Esophagus squamous epithelium (tissue), 5 donors: Measurements from ENCODE around the gene FXYD5. TPM values are rescaled to one million over a fixed set of nuclear protein-coding genes. Genes with fewer than 3 reads are reported as not detected.

Experiments used
- DNase-seq: peaks from one replicate; lab custom pipeline; 2025; lab: John Stamatoyannopoulos, UW
- H3K27ac ChIP-seq, 4 donors: fragments of 200-600 bp; sonication (generic); one replicate each; pipeline ENCODE4 v1.5.1; 2016 to 2019; ENCODE audit warnings: mild to moderate bottlenecking in 1 of 4
- H3K27me3 ChIP-seq, 4 donors: fragments of 200-600 bp; sonication (generic); 1 replicate in 3 of 4; 2 replicates in 1 of 4; pipeline versions ENCODE4 v1.5.1 to v1.6.0; 2017 to 2021; ENCODE audit warnings: antibody characterized with exemption in 1 of 4
- H3K36me3 ChIP-seq, 3 donors: fragments of 200-600 bp; sonication (generic); one replicate each; pipeline ENCODE4 v1.5.1; 2016 to 2019
- H3K4me1 ChIP-seq, 3 donors: fragments of 200-600 bp; sonication (generic); one replicate each; pipeline ENCODE4 v1.5.1; 2017 to 2019
- H3K4me3 ChIP-seq, 4 donors: fragments of 200-600 bp; sonication (generic); 1 replicate in 3 of 4; 2 replicates in 1 of 4; pipeline ENCODE4 v1.5.1; 2016 to 2019; ENCODE audit warnings: mild to moderate bottlenecking in 2 of 4, moderate library complexity in 1 of 4
- H3K9me3 ChIP-seq, 3 donors: fragments of 200-600 bp; sonication (generic); one replicate each; pipeline ENCODE4 v1.5.1; 2016 to 2019
- POLR2A ChIP-seq, 4 donors: fragments of 450-650 bp; IDR thresholded peaks; one replicate each; pipeline ENCODE4 v1.6.1; 2017; ENCODE audit warnings: antibody characterized with exemption in 4 of 4, mild to moderate bottlenecking in 4 of 4, moderate library complexity in 3 of 4
- WGBS, 2 donors: methylation state at CpG; one replicate each; pipeline ENCODE4 v1.1.5; 2018; 5-methylcytosine and 5-hydroxymethylcytosine counted together
- intact Hi-C: fragments of 100-400 bp; cut with DNase I; formaldehyde crosslinking; loops from one replicate; pipeline ENCODE4 v1.15.0; 2022
- total RNA-seq, 4 donors: library from RNA; depleted of rRNA; stranded (reverse); fragments of >200 nt; gene quantifications; one replicate each; pipeline ENCODE4 v1.1.0, GENCODE V29; 2016
- TF ChIP-seq, protein P1 (sequence below), 6 experiments: fragments of 450-650 bp in 4 of 6; fragments of 200-600 bp in 2 of 6; sonication (generic) in 2 of 6; IDR thresholded peaks; one replicate each; pipeline ENCODE4 v1.5.1; 2016 to 2019; ENCODE audit warnings: antibody characterized with exemption in 6 of 6, mild to moderate bottlenecking in 4 of 6, moderate library complexity in 4 of 6
- donor health status: DM: yes; HTN: yes; CAD: no.

Gene FXYD5
- total RNA-seq, 4 donors from 2014 or later, result 39.3 to 146 (median 45.7) TPM

DNA sequence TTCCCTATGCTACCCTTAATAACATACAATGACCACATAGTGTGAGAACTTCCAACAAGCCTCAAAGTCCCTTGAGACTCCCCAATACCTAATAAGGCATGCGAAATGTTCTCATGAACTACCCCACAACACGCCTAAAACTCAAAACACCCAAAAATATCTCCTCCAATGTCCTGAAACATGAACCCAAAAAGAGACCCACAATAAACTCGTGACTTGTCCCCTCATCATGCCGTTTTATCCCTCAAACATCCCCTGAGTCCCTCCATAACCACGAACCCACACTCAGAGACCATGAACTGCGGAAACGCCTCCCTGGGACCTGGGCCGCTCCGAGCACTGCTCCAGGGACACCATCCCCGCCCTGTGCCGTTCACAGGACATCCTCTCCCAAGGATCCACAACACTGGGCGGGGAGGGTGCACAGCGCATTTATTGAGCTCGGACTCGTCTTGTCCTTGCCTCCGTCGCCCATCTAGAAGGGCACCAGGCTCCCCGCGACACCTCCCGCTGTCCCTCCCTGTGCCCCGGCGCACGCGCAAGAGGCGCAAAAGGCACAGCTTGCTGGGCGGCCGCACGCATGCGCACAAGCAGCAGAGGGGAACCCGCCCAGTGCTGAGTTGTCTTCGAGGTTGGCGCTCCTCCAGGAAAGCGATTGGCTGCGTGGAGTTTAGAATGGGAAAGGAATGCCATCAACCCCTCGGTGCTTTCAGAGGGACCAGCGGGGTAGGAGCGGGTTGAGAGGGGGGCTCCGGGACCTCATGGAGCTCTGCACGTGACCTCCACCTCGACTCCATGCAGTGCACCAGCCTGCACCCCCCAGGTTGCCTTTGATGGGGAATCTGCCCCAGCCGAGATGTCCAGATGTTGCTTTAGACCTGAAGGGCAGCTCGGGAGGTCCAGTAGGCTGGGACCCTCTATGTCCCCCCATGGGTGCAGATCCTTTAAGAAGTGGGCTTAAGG is 30.2 kb upstream of the FXYD5 start:
- Histone ChIP-seq H3K9me3 (no peaks in the 10 kb centered on the region), H3K4me1 (peaks cover 56 to 92% (median 70%) of the 10 kb centered on the region in 3 donors), H3K36me3 (peaks cover 0 to 12% (median 0%) of the 10 kb centered on the region in 3 donors), H3K27ac (peak overlapping the region; percentile 80 to 95 (median 92)), H3K27me3 (no peaks in the 10 kb centered on the region), H3K4me3 (peak overlapping the region; percentile 21 to 65 (median 50))
- WGBS, 2 donors, result 12 to 37% methylated on average over 5 to 14 of the region's 42 CpGs
- TF ChIP-seq, protein P1, sequence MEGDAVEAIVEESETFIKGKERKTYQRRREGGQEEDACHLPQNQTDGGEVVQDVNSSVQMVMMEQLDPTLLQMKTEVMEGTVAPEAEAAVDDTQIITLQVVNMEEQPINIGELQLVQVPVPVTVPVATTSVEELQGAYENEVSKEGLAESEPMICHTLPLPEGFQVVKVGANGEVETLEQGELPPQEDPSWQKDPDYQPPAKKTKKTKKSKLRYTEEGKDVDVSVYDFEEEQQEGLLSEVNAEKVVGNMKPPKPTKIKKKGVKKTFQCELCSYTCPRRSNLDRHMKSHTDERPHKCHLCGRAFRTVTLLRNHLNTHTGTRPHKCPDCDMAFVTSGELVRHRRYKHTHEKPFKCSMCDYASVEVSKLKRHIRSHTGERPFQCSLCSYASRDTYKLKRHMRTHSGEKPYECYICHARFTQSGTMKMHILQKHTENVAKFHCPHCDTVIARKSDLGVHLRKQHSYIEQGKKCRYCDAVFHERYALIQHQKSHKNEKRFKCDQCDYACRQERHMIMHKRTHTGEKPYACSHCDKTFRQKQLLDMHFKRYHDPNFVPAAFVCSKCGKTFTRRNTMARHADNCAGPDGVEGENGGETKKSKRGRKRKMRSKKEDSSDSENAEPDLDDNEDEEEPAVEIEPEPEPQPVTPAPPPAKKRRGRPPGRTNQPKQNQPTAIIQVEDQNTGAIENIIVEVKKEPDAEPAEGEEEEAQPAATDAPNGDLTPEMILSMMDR (IDR thresholded peaks at IDR 0.05), result peak in 1 of 6 experiments; percentile 35
- peak in 3 of 4 donors; percentile 37 to 95 (median 72) for TF ChIP-seq POLR2A (IDR thresholded peaks at IDR 0.05)
- intact Hi-C loops, result no loop called here
- DNase-seq, result no peak

- DNase-seq, result no peak
- H3K36me3 ChIP-seq, result peaks cover 0 to 12% (median 0%) of the 10 kb centered on the region in 3 donors
- H3K27ac ChIP-seq, result peak overlapping the region; percentile 80 to 95 (median 92)
- intact Hi-C loops, result no loop called here
- H3K4me1 ChIP-seq, result peaks cover 49 to 83% (median 64%) of the 10 kb centered on the region in 3 donors
- TF ChIP-seq, protein P1 (IDR thresholded peaks at IDR 0.05), result no peak
- TF ChIP-seq POLR2A (IDR thresholded peaks at IDR 0.05), result no peak
- peak overlapping the region in 2 of 4 donors; percentile 46 to 65 for H3K4me3 ChIP-seq
- no peaks in the 10 kb centered on the region for H3K9me3 ChIP-seq
- 65 to 81% methylated on average over 5 to 6 of the region's 19 CpGs for WGBS, 2 donors
- no peaks in the 10 kb centered on the region for H3K27me3 ChIP-seq
These were observed 29.2 kb upstream of the FXYD5 start for GRCh38 chr19:35125270-35125717.

DNA sequence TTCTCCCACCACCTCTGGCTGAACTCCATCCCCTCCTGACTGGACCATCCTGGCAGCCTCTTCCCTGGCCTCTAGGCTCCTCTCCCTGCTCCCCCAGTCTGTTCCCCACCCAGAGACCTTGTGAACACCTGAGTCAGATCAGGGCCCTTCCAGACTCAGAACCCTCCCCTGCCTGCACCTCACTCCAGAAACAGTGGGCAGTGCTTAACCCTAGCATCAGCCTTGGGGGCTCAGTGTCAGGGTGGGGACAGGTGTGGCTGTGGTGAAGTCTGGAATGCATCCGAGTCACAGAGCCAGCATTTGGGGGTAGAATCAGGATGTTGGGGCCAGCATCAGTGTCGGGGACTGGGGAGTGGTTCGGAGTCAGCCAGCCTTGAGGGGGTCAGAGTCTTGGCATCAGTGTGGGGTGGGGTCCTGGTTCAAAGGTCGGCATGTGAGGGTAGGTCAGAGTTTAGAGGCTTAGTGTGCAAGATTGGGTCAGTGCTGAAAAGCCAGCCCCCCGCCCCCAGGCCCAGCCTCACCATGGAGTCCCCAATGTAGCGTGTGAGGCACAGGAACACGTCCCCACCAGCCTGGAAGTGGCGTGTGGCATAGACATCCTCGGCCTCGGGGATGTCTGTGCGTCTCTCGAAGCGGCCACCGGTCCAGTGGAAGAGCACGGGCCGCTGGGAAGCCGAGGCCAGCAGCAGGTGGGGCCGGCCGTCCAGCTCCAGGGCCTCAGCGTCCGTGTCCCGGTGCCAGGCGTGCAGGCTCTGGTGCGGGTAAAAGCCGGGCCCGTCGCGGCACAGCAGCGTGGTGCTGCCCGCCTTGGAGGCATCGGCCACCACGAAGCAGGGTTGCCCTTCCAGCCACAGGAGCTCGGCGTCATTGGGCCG is 28.5 kb upstream of the FXYD5 start:
- WGBS, 2 donors, result 28 to 65% methylated on average over 4 to 16 of the region's 35 CpGs
- no peak for DNase-seq
- TF ChIP-seq POLR2A (IDR thresholded peaks at IDR 0.05), result no peak
- peaks cover 44 to 76% (median 60%) of the 10 kb centered on the region in 3 donors for H3K4me1 ChIP-seq
- no peaks in the 10 kb centered on the region for H3K9me3 ChIP-seq
- H3K36me3 ChIP-seq, result peaks cover 0 to 12% (median 0%) of the 10 kb centered on the region in 3 donors
- intact Hi-C loops, result no loop called here
- H3K27ac ChIP-seq, result peak overlapping the region; percentile 80 to 95 (median 92)
- no peaks in the 10 kb centered on the region for H3K27me3 ChIP-seq
- no peak overlapping the region for H3K4me3 ChIP-seq

DNA sequence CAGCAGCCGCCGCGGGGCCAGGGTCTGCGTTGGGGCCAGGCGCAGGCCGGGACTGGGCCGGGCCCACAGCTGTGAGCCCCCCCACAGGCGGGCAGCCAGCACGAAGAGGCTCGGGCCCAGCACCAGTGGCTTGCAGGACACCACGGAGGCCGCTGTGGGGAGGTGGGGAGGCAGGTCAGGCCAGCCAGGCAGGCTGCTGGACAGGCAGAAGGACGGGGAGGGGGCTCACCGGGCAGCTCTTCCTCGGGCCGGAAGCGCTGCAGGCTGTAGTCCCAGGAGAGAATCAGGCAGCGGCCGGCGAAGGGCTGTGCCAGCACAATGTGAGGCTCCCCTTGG is 27.9 kb upstream of the FXYD5 start:
- no peak for DNase-seq
- H3K27ac ChIP-seq, result peak overlapping the region in 3 of 4 donors; percentile 92 to 95 (median 93)

DNA sequence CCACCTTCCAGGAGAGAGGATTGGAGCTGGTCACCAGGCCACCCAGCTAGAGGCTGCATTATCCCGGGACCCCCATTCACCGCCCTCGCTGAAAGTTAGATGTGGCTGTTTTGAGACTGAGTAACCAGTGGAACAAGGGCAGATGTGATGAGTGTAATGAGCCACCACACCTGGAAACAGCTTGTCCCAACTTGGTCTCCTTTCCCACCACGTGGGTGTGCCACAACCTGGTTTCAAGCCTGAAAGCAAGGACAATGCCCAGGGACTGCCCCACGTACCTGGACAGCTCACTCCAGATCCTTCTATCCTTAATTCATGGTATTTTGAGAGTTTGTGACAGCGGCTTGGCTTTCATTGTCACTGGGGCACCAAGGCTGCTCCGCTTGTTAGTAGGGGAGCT is 26.7 kb upstream of the FXYD5 start:
- Histone ChIP-seq H3K4me1 (peaks cover 29 to 57% (median 43%) of the 10 kb centered on the region in 3 donors), H3K9me3 (no peaks in the 10 kb centered on the region), H3K4me3 (no peak overlapping the region), H3K27ac (peak overlapping the region; percentile 25 to 93 (median 78)), H3K36me3 (no peaks in the 10 kb centered on the region), H3K27me3 (no peaks in the 10 kb centered on the region)
- DNase-seq, result no peak
- 35 to 54% methylated on average over 7 of the region's 7 CpGs for WGBS, 2 donors
- TF ChIP-seq, protein P1 (IDR thresholded peaks at IDR 0.05), result no peak
- TF ChIP-seq POLR2A (IDR thresholded peaks at IDR 0.05), result no peak
- intact Hi-C loops, result no loop called here

More for the DNA sequence above, 27.9 kb upstream of the FXYD5 start:
- WGBS, 2 donors, result 52 to 68% methylated on average over 8 of the region's 20 CpGs
- Histone ChIP-seq H3K4me3 (no peak overlapping the region), H3K27me3 (no peaks in the 10 kb centered on the region), H3K36me3 (peaks cover 0 to 6% (median 0%) of the 10 kb centered on the region in 3 donors), H3K9me3 (no peaks in the 10 kb centered on the region), H3K4me1 (peaks cover 38 to 70% (median 56%) of the 10 kb centered on the region in 3 donors)
- TF ChIP-seq, protein P1 (IDR thresholded peaks at IDR 0.05), result no peak
- TF ChIP-seq POLR2A (IDR thresholded peaks at IDR 0.05), result no peak
- intact Hi-C loops, result no loop called here
